H9 (cell line): Measurements from ENCODE around the gene PCSK6. TPM values are rescaled to one million over a fixed set of nuclear protein-coding genes. Genes with fewer than 3 reads are reported as not detected.

Source experiments
- DNase-seq: peaks from one replicate; pipeline ENCODE4 v3.0.0-alpha.2; 2017
- H2AFZ ChIP-seq: one replicate; pipeline ENCODE4 v1.6.1; 2013; ENCODE audit warnings: mild to moderate bottlenecking, low read length, control low read depth, moderate library complexity
- H2AK5ac ChIP-seq: 2 replicates; pipeline ENCODE4 v1.6.1; 2013; ENCODE audit warnings: low read length, control low read depth, mixed read lengths; ENCODE audit not compliant: insufficient read length
- H2BK120ac ChIP-seq: one replicate; pipeline ENCODE4 v1.6.1; 2013; ENCODE audit warnings: low read depth, mild to moderate bottlenecking, low read length, control low read depth, inconsistent platforms; ENCODE audit not compliant: poor library complexity, severe bottlenecking
- H2BK12ac ChIP-seq: 2 replicates; pipeline ENCODE4 v1.6.1; 2013; ENCODE audit warnings: low read length, control low read depth, mixed read lengths, low read depth; ENCODE audit not compliant: insufficient read length
- H2BK15ac ChIP-seq: 2 replicates; pipeline ENCODE4 v1.6.1; 2013; ENCODE audit warnings: low read depth, low read length, control low read depth
- H2BK20ac ChIP-seq: one replicate; pipeline ENCODE4 v1.6.1; 2013; ENCODE audit warnings: low read depth, mild to moderate bottlenecking, low read length, control low read depth, inconsistent platforms; ENCODE audit not compliant: poor library complexity, severe bottlenecking
- H2BK5ac ChIP-seq: 2 replicates; pipeline ENCODE4 v1.6.1; 2013; ENCODE audit warnings: low read length, control low read depth, mixed read lengths; ENCODE audit not compliant: insufficient read length
- H3K14ac ChIP-seq: 2 replicates; pipeline ENCODE4 v1.6.1; 2013; ENCODE audit warnings: low read length, control low read depth; ENCODE audit not compliant: insufficient read depth
- H3K18ac ChIP-seq: 2 replicates; pipeline ENCODE4 v1.6.1; 2013; ENCODE audit warnings: low read depth, mild to moderate bottlenecking, mixed read lengths, low read length, control low read depth; ENCODE audit not compliant: insufficient read length
- H3K23ac ChIP-seq: 2 replicates; pipeline ENCODE4 v1.6.1; 2013; ENCODE audit warnings: low read length, control low read depth, mixed read lengths, low read depth; ENCODE audit not compliant: insufficient read length
- H3K23me2 ChIP-seq: 2 replicates; pipeline ENCODE4 v1.6.1; 2013; ENCODE audit warnings: low read depth, mild to moderate bottlenecking, mixed read lengths, low read length, control low read depth; ENCODE audit not compliant: insufficient read length, poor library complexity, severe bottlenecking
- H3K27ac ChIP-seq: 2 replicates; pipeline ENCODE4 v1.5.1; 2013; ENCODE audit warnings: low read length, control low read depth, mixed read lengths, low read depth; ENCODE audit not compliant: insufficient read length
- H3K27me3 ChIP-seq: 2 replicates; pipeline ENCODE4 v1.6.1; 2013; ENCODE audit warnings: low read length, control low read depth, inconsistent platforms; ENCODE audit not compliant: insufficient read depth
- H3K4ac ChIP-seq: 2 replicates; pipeline ENCODE4 v1.6.1; 2013; ENCODE audit warnings: low read depth, mild to moderate bottlenecking, control low read depth, inconsistent platforms, low read length, moderate library complexity
- H3K4me1 ChIP-seq: 2 replicates; pipeline ENCODE4 v1.6.1; 2013; ENCODE audit warnings: low read length, control low read depth, inconsistent platforms; ENCODE audit not compliant: insufficient read depth
- H3K4me2 ChIP-seq: 2 replicates; pipeline ENCODE4 v1.6.1; 2013; ENCODE audit warnings: low read length, control low read depth, mixed read lengths; ENCODE audit not compliant: insufficient read length, insufficient read depth
- H3K56ac ChIP-seq: 2 replicates; pipeline ENCODE4 v1.6.1; 2013; ENCODE audit warnings: low read depth, mild to moderate bottlenecking, mixed read lengths, low read length, control low read depth; ENCODE audit not compliant: insufficient read length
- H3K79me1 ChIP-seq: 2 replicates; pipeline ENCODE4 v1.6.1; 2013; ENCODE audit warnings: low read depth, mild to moderate bottlenecking, moderate library complexity, low read length, control low read depth, inconsistent platforms; ENCODE audit not compliant: insufficient read depth, poor library complexity, severe bottlenecking
- H3K79me2 ChIP-seq: 2 replicates; pipeline ENCODE4 v1.6.1; 2013; ENCODE audit warnings: low read length, control low read depth, inconsistent platforms; ENCODE audit not compliant: insufficient read depth
- H3K9ac ChIP-seq: 2 replicates; pipeline ENCODE4 v1.6.1; 2013; ENCODE audit warnings: low read length, control low read depth, mixed read lengths; ENCODE audit not compliant: insufficient read length; ENCODE audit errors: extremely low read depth
- H3K9me3 ChIP-seq: one replicate; pipeline ENCODE4 v1.6.1; 2013; ENCODE audit warnings: low read depth, low read length, inconsistent platforms; ENCODE audit not compliant: control insufficient read depth
- H3T11ph ChIP-seq: one replicate; pipeline ENCODE4 v1.6.1; 2013; ENCODE audit warnings: mild to moderate bottlenecking, low read length, control low read depth, inconsistent platforms
- H4K20me1 ChIP-seq: one replicate; pipeline ENCODE4 v1.6.1; 2013; ENCODE audit not compliant: control insufficient read depth, insufficient read length, insufficient read depth
- H4K5ac ChIP-seq: 2 replicates; pipeline ENCODE4 v1.6.1; 2013; ENCODE audit warnings: low read depth, mild to moderate bottlenecking, mixed read lengths, low read length, control low read depth; ENCODE audit not compliant: insufficient read length
- H4K8ac ChIP-seq: replicated peaks from 2 replicates; pipeline ENCODE4 v1.6.1; 2013; ENCODE audit warnings: low read length, control low read depth, mixed read lengths, low read depth; ENCODE audit not compliant: insufficient read length
- H4K91ac ChIP-seq: 2 replicates; pipeline ENCODE4 v1.6.1; 2013; ENCODE audit warnings: low read depth, mild to moderate bottlenecking, moderate library complexity, mixed read lengths, low read length, control low read depth; ENCODE audit not compliant: insufficient read length
- H3K27ac Mint-ChIP-seq, 3 experiments: 2 replicates in 2 of 3; 3 replicates in 1 of 3; pipeline ENCODE4 v1.8.0; 2020 to 2021; ENCODE audit warnings: mixed read lengths in 3 of 3, mild to moderate bottlenecking in 1 of 3, moderate library complexity in 1 of 3
- H3K27me3 Mint-ChIP-seq: 2 replicates; pipeline ENCODE4 v1.8.0; 2021; ENCODE audit warnings: low read depth, mild to moderate bottlenecking, moderate library complexity, mixed read lengths
- H3K36me3 Mint-ChIP-seq, 3 experiments: 2 replicates in 2 of 3; 3 replicates in 1 of 3; pipeline ENCODE4 v1.8.0; 2020 to 2021; ENCODE audit warnings: low read depth in 3 of 3, mixed read lengths in 3 of 3; ENCODE audit not compliant: insufficient read depth in 1 of 3
- H3K4me1 Mint-ChIP-seq, 2 experiments: 2 replicates each; pipeline ENCODE4 v1.8.0; 2020; ENCODE audit warnings: mixed read lengths in 2 of 2
- H3K4me3 Mint-ChIP-seq, 2 experiments: 2 replicates in 1 of 2; 3 replicates in 1 of 2; pipeline ENCODE4 v1.8.0; 2020 to 2021; ENCODE audit warnings: mild to moderate bottlenecking in 2 of 2, mixed read lengths in 2 of 2, moderate library complexity in 1 of 2
- H3K9me3 Mint-ChIP-seq, 2 experiments: 2 replicates in 1 of 2; 3 replicates in 1 of 2; pipeline ENCODE4 v1.8.0; 2020; ENCODE audit warnings: mild to moderate bottlenecking in 2 of 2, mixed read lengths in 2 of 2, moderate library complexity in 1 of 2
- CTCF ChIP-seq: fragments of 200-600 bp; sonication (generic); conservative IDR thresholded peaks from 3 replicates; pipeline ENCODE4 v1.8.0; 2021; ENCODE audit warnings: antibody characterized with exemption, mild to moderate bottlenecking
- WGBS: extraction: QIAGEN DNeasy Blood & Tissue Kit; methylation state at CpG from one replicate; pipeline ENCODE4 v1.1.7; 2013; ENCODE audit warnings: missing lambda C conversion rate, low lambda C conversion rate, mixed read lengths; ENCODE audit not compliant: insufficient read length; ENCODE audit errors: extremely low coverage; 5-methylcytosine and 5-hydroxymethylcytosine counted together
- total RNA-seq: library from RNA; stranded (reverse); gene quantifications from 2 replicates; pipeline ENCODE4 v1.2.1, GENCODE V29; 2021

PCSK6 gene
- total RNA-seq, 1 experiment from 2014 or later: 4.0 TPM

- H4K5ac ChIP-seq: no peak overlapping the region
- no peak overlapping the region for H3K23ac ChIP-seq
- H3K27ac ChIP-seq: no peak overlapping the region
- no peak overlapping the region for H2BK12ac ChIP-seq
- no peak overlapping the region for H2AFZ ChIP-seq
- no peaks in the 10 kb centered on the region for H4K20me1 ChIP-seq
- H3K18ac ChIP-seq: no peak overlapping the region
- DNase-seq: no peak
- no peaks in the 10 kb centered on the region for H3K79me1 ChIP-seq
- H2AK5ac ChIP-seq: no peak overlapping the region
- H3K79me2 ChIP-seq: no peaks in the 10 kb centered on the region
- H3K14ac ChIP-seq: no peak overlapping the region; the same call in 1 of the 2 replicates
- H3K9me3 Mint-ChIP-seq: peaks cover 2 to 3% of the 10 kb centered on the region in 2 experiments; a peak in 3 of 5 replicates
- no peak overlapping the region for H2BK120ac ChIP-seq
- no peaks in the 10 kb centered on the region for H3K27me3 ChIP-seq
- H3K4me3 Mint-ChIP-seq: no peak overlapping the region
- TF ChIP-seq CTCF: no peak
- whole genome bisulfite sequencing: no CpG with 5 or more reads among the region's 11 CpGs
- peaks cover 3 to 5% of the 10 kb centered on the region in 2 experiments for H3K4me1 Mint-ChIP-seq
- no peak overlapping the region for H3K4ac ChIP-seq
- no peak overlapping the region for H4K91ac ChIP-seq
- no peak overlapping the region for H2BK15ac ChIP-seq
- H3T11ph ChIP-seq: no peak overlapping the region
- no peaks in the 10 kb centered on the region for H3K23me2 ChIP-seq
- no peak overlapping the region for H4K8ac ChIP-seq
- H3K56ac ChIP-seq: no peak overlapping the region
- no peak overlapping the region for H3K4me2 ChIP-seq
- no peaks in the 10 kb centered on the region for H3K9me3 ChIP-seq
- no peak overlapping the region; a peak in 1 of 7 replicates for H3K27ac Mint-ChIP-seq
- H3K36me3 Mint-ChIP-seq: peaks cover 0 to 3% (median 0%) of the 10 kb centered on the region in 3 experiments; a peak in 3 of 7 replicates
- no peak overlapping the region for H2BK5ac ChIP-seq
- no peak overlapping the region for H3K9ac ChIP-seq
- H2BK20ac ChIP-seq: no peak overlapping the region
- H3K4me1 ChIP-seq: no peaks in the 10 kb centered on the region
- peaks cover 2% of the 10 kb centered on the region for H3K27me3 Mint-ChIP-seq
Observed at GRCh38 chr15:101357885-101358284, 131.6 kb downstream of the PCSK6 start.
